HEK293 (cell line): ENCODE measurements around the gene HES1.

Experiments
- BCL11A ChIP-seq: fragments of 450-650 bp; formaldehyde crosslinking; IDR thresholded peaks from 2 replicates; pipeline ENCODE4 v1.5.1; 2016; ENCODE audit warnings: low read depth, missing biosample characterization, missing genetic modification characterization
- ZNF776 ChIP-seq: fragments of 450-650 bp; formaldehyde crosslinking; IDR thresholded peaks from 2 replicates; pipeline ENCODE4 v1.5.0; 2017; ENCODE audit warnings: missing biosample characterization, missing genetic modification characterization, borderline replicate concordance

DNA sequence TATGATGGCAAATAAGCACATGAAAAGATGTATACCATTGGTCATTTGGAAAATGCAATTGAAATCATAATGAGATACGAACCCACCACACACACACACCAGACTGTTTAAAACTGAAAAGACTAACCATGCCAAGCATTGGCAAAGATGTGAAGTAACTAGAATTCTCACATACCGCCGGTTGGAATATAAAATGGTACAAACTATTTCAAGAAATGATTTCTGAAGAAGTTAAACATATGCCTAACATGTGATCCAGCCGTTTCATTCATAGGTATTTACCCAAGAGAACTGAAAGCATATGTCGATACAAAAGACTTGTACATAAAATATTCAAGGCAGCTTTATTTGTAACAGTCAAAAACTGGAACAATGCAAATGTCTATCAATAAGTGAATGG lies 28.9 kb downstream of the HES1 start:
- TF ChIP-seq ZNF776 (tag by site-specific recombination) (no peak), BCL11A (tag by site-specific recombination) (no peak)
